Transverse colon (tissue), 4 donors: ENCODE results near the gene TRIP10. TPM values are rescaled to one million over a fixed set of nuclear protein-coding genes. Genes with fewer than 3 reads are reported as not detected.

Source experiments
- DNase-seq: peaks from one replicate; pipeline ENCODE4 v3.0.0-alpha.2; 2019
- H3K27ac ChIP-seq, 4 donors: fragments of 200-600 bp; sonication (generic); 2 replicates each; pipeline ENCODE4 v1.5.1; 2016 to 2018; ENCODE audit warnings: inconsistent platforms in 4 of 4
- H3K27me3 ChIP-seq: fragments of 200-600 bp; sonication (generic); 2 replicates; pipeline ENCODE4 v1.5.1; 2017; ENCODE audit warnings: inconsistent platforms
- H3K36me3 ChIP-seq, 4 donors: fragments of 200-600 bp; sonication (generic); 2 replicates each; pipeline ENCODE4 v1.5.1; 2017 to 2019; ENCODE audit warnings: inconsistent platforms in 4 of 4
- H3K4me1 ChIP-seq, 4 donors: fragments of 200-600 bp; sonication (generic); 2 replicates each; pipeline ENCODE4 v1.5.1; 2017 to 2020; ENCODE audit warnings: inconsistent platforms in 4 of 4
- H3K4me3 ChIP-seq, 4 donors: fragments of 200-600 bp; sonication (generic); 1 replicate in 1 of 4; 2 replicates in 3 of 4; pipeline versions ENCODE4 v1.5.1 to v1.6.1; 2017 to 2019; ENCODE audit warnings: inconsistent platforms in 4 of 4
- H3K9me3 ChIP-seq, 2 donors: fragments of 200-600 bp; sonication (generic); 2 replicates each; pipeline ENCODE4 v1.5.1; 2017 to 2019; ENCODE audit warnings: inconsistent platforms in 2 of 2
- EP300 ChIP-seq: sonication (generic); formaldehyde crosslinking; IDR thresholded peaks from one replicate; pipeline ENCODE4 v1.6.1; 2017; ENCODE audit warnings: antibody characterized with exemption, low read depth
- POLR2A ChIP-seq: fragments of 450-650 bp; IDR thresholded peaks from one replicate; pipeline ENCODE4 v1.6.1; 2016; ENCODE audit warnings: antibody characterized with exemption, mild to moderate bottlenecking, moderate library complexity
- POLR2AphosphoS5 ChIP-seq, 3 donors: sonication (generic); formaldehyde crosslinking; IDR thresholded peaks; one replicate each; pipeline ENCODE4 v1.6.1; 2016; ENCODE audit warnings: antibody characterized with exemption in 3 of 3
- WGBS, 2 donors: methylation state at CpG; one replicate each; pipeline ENCODE4 v1.1.5; 2018; ENCODE audit warnings: low coverage in 1 of 2; 5-methylcytosine and 5-hydroxymethylcytosine counted together
- in situ Hi-C, 4 donors: fragments of 200-750 bp; cut with MboI; loops; one replicate each; pipeline versions ENCODE4 v1.15.0 to v1.15.1; 2017; ENCODE audit warnings: low sequenced_read_pairs in 3 of 4, low pct_ligation_motif_present in 1 of 4, low pct_unique_long_range_greater_than_20kb in 1 of 4
- intact Hi-C: fragments of 100-400 bp; cut with DNase I; formaldehyde crosslinking; loops from one replicate; pipeline ENCODE4 v1.15.1; 2023; ENCODE audit warnings: low total_unique reads
- total RNA-seq, 4 donors: library from RNA; depleted of rRNA; stranded (reverse); fragments of >200 nt; gene quantifications; one replicate each; pipeline ENCODE4 v1.1.0, GENCODE V29; 2016
- TF ChIP-seq, protein P1 (sequence below), 5 experiments: fragments of 200-600 bp in 3 of 5; fragments of 450-650 bp in 2 of 5; sonication (generic) in 3 of 5; IDR thresholded peaks; 1 replicate in 2 of 5; 2 replicates in 3 of 5; pipeline ENCODE4 v1.5.1; 2016 to 2017; ENCODE audit warnings: antibody characterized with exemption in 5 of 5, inconsistent platforms in 3 of 5, mild to moderate bottlenecking in 2 of 5, moderate library complexity in 1 of 5

Gene TRIP10
- total RNA-seq, 4 donors from 2014 or later = 55.5 to 227 (median 78.8) TPM

- intact Hi-C loops (no loop called here), in situ Hi-C loops (loop anchor here in 1 of 4 donors (25.0 kb wide), 1 partner anchor 153 kb away; no protein-coding TSS in a partner anchor)
- DNase-seq = no peak
- no peaks in the 10 kb centered on the region for H3K36me3 ChIP-seq
- no peaks in the 10 kb centered on the region for H3K9me3 ChIP-seq
- H3K4me3 ChIP-seq = no peak overlapping the region
- H3K27me3 ChIP-seq = peaks cover 31% of the 10 kb centered on the region
- 63 to 92% methylated on average over 4 to 14 of the region's 14 CpGs for whole genome bisulfite sequencing, 2 donors
- TF ChIP-seq, protein P1, sequence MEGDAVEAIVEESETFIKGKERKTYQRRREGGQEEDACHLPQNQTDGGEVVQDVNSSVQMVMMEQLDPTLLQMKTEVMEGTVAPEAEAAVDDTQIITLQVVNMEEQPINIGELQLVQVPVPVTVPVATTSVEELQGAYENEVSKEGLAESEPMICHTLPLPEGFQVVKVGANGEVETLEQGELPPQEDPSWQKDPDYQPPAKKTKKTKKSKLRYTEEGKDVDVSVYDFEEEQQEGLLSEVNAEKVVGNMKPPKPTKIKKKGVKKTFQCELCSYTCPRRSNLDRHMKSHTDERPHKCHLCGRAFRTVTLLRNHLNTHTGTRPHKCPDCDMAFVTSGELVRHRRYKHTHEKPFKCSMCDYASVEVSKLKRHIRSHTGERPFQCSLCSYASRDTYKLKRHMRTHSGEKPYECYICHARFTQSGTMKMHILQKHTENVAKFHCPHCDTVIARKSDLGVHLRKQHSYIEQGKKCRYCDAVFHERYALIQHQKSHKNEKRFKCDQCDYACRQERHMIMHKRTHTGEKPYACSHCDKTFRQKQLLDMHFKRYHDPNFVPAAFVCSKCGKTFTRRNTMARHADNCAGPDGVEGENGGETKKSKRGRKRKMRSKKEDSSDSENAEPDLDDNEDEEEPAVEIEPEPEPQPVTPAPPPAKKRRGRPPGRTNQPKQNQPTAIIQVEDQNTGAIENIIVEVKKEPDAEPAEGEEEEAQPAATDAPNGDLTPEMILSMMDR (IDR thresholded peaks at IDR 0.05) = no peak
- TF ChIP-seq POLR2A (no peak), POLR2AphosphoS5 (IDR thresholded peaks at IDR 0.05) (no peak), EP300 (no peak)
- H3K4me1 ChIP-seq = no peaks in the 10 kb centered on the region
- H3K27ac ChIP-seq = no peak overlapping the region
These were observed 29.9 kb upstream of the TRIP10 start for GRCh38 chr19:6709549-6709948.

DNA sequence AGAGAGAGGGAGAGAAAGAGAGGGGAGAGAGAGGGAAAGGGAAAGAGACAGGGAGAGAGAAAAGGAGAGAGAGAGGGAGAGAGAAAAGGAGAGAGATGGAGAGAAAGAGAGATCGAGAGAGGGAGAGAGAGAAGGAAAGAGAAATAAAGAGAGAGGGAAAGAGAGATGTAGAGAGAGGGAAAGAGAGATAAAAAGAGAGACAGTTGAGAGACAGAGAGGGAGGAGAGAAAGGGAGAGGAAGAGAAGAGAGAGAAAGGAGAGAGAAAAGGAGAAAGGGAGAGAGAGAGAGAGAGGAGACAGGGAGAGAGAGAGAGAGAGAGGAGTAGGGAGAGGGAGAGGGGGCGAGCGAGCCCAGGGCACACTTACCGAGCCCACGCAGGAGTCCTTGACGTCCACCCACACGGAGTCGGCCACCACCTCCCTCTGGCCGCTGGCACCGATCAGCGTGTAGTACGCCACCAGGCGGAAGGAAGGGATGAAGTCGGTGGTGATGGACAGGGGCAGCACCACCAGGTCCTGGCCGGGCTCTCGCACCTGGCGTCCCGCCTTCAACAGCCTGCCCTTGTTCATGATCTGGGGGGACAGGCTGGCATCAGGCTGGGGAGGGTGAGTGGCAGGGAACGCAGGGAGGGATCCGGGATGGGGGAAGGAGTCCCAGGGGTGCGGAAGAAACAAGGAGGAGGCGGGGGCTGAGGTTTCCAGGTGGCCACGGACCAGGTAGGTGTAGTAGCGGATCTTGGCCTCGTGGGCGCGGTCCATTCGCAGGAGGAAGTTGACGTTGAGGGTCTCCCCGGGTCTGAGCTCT lies 29.0 kb upstream of the TRIP10 start:
- no peaks in the 10 kb centered on the region for H3K36me3 ChIP-seq
- intact Hi-C loops (no loop called here), in situ Hi-C loops (loop anchor here in 1 of 4 donors (25.0 kb wide), 1 partner anchor 152 kb away; no protein-coding TSS in a partner anchor)
- no peaks in the 10 kb centered on the region for H3K4me1 ChIP-seq
- H3K4me3 ChIP-seq = no peak overlapping the region
- no peak for DNase-seq
- peaks cover 31% of the 10 kb centered on the region for H3K27me3 ChIP-seq
- no peaks in the 10 kb centered on the region for H3K9me3 ChIP-seq
- WGBS, 2 donors = 44 to 50% methylated on average over 1 to 30 of the region's 30 CpGs
- H3K27ac ChIP-seq = no peak overlapping the region
- no peak for TF ChIP-seq EP300
- TF ChIP-seq, protein P1 (IDR thresholded peaks at IDR 0.05) = no peak
- no peak for TF ChIP-seq POLR2A
- no peak for TF ChIP-seq POLR2AphosphoS5 (IDR thresholded peaks at IDR 0.05)

- H3K9me3 ChIP-seq = no peaks in the 10 kb centered on the region
- intact Hi-C loops = no loop called here
- TF ChIP-seq, protein P1 (IDR thresholded peaks at IDR 0.05) = no peak
- TF ChIP-seq EP300 (no peak), POLR2A (no peak), POLR2AphosphoS5 (IDR thresholded peaks at IDR 0.05) (no peak)
- DNase-seq = no peak
- H3K27me3 ChIP-seq = peaks cover 31% of the 10 kb centered on the region
- H3K27ac ChIP-seq = no peak overlapping the region
- H3K4me1 ChIP-seq = no peaks in the 10 kb centered on the region
- H3K4me3 ChIP-seq = no peak overlapping the region
- 75% methylated on average over 9 of the region's 9 CpGs; no CpG with 5 or more reads in 1 of the 2 donors for WGBS, 2 donors
- in situ Hi-C loops = loop anchor here in 1 of 4 donors (25.0 kb wide), 1 partner anchor 151 kb away; no protein-coding TSS in a partner anchor
- no peaks in the 10 kb centered on the region for H3K36me3 ChIP-seq
These were observed 28.5 kb upstream of the TRIP10 start for GRCh38 chr19:6711078-6711361.

- WGBS, 2 donors = 82% methylated on average over 10 of the region's 10 CpGs; no CpG with 5 or more reads in 1 of the 2 donors
- intact Hi-C loops = no loop called here
- TF ChIP-seq, protein P1 (IDR thresholded peaks at IDR 0.05) = no peak
- TF ChIP-seq EP300 (no peak), POLR2AphosphoS5 (IDR thresholded peaks at IDR 0.05) (no peak), POLR2A (no peak)
- DNase-seq = no peak
- Histone ChIP-seq H3K36me3 (no peaks in the 10 kb centered on the region), H3K4me3 (no peak overlapping the region), H3K4me1 (no peaks in the 10 kb centered on the region), H3K27ac (no peak overlapping the region), H3K9me3 (no peaks in the 10 kb centered on the region), H3K27me3 (peaks cover 31% of the 10 kb centered on the region)
- in situ Hi-C loops = loop anchor here in 1 of 4 donors (25.0 kb wide), 1 partner anchor 151 kb away; no protein-coding TSS in a partner anchor
These were observed 27.9 kb upstream of the TRIP10 start for GRCh38 chr19:6711605-6712004.
